GM21786 (cell line): ENCODE data around the gene ADM.

Source experiments
- ATAC-seq: cut with Tn5 transposase; IDR thresholded peaks from one replicate; pipeline ENCODE4 v1.9.1; 2021; ENCODE audit not compliant: unreplicated experiment

Gene ADM

DNA sequence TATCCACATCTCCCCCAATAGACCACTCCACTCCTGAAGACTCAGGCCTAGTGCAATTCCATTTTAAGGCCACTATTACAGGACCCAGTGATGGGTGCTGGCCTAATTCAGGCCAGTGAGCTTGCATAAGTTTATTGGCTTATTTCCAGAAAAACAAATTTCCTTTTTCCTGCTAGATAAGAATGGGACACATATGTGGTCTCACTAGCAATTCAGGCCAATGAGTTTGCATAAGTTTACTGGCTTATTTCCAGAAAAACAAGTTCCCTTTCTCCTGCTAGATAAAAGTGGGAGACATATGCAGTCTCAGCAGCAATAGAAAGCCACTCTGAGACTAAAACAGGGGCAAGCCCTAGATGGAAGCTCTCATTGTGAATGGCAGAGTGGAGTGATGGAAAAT lies 22.4 kb downstream of the ADM start:
- ATAC-seq: no peak

DNA sequence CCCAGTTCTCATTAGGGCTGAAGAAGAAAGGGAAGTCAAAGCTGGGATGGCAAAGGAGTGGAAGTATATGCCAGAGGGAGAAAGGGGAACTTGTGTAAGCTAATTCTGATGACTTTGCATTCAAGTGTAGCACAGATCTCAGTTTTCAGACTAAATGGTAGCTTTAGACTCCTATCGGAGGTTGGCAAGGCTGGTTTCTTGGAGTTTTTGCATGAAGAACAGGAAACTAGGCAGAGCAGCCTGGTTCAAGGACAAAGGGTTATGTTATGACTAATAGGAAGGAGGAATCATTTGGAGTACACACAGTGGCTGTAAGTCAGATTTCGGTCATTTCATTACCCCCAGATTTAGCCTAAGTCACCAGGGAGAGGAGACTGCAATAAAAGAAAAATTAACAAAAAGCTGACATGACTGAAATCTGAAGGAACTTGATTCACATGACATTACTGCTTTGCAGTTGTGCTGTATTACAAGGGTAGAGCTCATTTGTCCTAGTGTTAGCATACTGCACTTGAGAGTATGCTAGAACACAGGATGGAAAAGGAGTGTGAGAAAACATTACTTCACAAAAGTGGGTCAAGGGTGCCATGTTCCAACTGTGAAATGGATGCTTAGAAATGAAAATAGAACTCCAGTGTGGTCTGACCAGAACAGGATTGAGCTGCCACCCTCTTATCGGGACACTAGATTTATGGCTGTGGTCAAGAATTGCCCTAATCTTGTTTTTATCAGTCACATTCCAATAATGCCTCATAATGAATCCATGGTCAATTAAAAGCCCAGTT lies 23.6 kb downstream of the ADM start:
- no peak for ATAC-seq

DNA sequence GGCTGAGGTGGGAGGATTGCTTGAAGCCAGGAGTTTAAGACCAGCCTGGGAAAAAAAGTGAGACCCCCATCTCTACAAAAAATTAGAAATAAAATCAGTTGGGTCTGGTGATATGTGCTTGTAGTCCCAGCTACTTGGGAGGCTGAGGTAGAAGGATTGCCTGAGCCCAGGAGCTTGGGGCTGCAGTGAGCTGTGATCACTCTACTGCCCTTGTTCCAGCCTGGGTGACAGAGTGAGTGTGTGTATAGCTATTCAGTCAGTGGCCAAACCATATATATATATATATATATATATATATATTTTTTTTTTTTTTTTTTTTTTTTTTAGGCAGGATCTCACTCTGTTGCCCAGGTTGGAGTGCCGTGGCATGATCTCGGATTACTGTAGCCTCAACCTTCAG lies 24.5 kb downstream of the ADM start:
- no peak for ATAC-seq

DNA sequence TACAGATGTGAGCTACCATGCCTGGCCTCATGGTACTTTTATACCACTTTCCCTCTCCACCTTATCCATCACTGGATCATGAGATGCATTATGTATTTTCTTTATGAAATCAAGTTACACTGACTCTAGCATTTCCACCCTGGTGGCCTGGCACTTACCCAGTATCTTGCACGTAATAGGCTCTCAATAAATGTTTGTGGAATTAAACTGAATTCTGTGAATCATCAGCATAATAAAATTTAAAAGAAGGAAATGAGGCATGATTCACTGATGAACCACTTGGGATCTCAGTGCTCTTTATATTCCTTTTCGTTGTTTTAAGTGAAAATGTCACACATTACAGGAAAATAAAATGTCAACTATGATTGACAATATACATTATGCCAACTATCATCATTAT lies 25.1 kb downstream of the ADM start:
- ATAC-seq: no peak

DNA sequence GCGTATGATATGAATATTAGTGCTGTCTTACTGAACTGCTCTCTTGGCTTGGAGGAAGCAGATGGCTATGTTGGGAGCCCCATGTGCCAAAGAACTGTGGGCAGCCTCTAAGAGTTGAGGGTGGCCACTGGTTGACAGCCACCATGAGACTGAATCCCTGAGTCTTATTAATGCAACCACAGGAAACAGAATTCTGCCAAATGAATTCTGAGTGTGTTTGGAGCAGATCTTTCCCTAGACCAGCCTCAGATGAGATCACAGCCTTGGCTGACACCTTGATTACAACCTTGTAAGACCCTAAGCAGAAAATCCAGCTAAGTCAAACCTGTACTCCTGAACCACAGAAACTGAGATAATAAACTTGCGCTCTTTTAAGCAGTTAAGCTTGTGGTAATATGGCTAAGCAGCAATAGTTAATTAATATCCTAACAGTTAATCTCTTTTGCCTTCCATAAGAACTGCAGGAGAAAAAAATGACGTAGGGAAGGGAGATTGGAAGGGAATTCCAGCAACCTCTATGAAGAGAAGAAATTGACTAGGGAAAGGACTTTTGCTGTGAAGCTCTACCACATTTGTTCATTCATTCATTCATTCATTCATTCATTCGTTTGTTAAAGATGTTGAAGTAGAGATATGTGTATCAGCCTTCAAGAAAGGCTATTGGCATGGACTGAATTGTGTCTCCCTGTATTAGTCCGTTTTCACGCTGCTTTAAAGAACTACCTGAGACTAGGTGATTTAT lies 26.8 kb downstream of the ADM start:
- no peak for ATAC-seq

DNA sequence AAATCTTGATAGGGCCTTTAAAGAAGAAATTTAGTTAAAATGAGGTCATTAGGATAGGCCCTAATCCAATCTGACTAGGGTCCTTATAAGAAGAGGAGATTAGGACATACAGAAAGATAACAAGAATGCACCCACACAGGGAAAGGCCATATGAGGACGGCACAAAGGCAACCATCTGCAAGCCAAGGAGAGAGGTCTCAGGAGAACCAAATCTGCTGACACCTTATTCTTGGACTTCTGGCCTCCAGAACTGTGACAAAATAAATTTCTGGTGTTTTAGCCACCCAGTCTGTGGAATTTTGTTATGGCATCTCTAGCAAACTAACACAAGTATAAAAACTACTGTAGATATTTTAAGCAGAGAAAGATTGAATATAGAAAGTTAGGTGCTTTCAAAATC lies 28.6 kb downstream of the ADM start:
- no peak for ATAC-seq

DNA sequence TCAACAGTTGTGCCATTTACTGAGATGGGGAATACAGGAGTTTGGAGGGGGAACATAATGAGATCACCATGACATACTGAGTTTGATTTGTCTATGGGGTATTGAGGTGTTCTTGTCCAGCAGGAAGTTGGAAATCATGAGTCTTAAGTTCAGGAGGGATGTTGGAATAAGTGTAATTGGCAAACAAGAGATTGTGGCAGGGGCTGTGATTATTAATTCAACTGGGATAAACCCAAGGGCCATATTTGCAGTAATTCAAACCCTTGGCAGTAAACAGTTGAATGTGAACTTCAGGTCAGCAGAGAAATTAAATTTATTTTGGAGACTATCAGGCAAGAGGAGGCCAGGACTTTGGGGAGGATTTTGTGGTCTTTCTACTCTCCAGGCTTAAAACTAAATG lies 33.4 kb downstream of the ADM start:
- no peak for ATAC-seq

DNA sequence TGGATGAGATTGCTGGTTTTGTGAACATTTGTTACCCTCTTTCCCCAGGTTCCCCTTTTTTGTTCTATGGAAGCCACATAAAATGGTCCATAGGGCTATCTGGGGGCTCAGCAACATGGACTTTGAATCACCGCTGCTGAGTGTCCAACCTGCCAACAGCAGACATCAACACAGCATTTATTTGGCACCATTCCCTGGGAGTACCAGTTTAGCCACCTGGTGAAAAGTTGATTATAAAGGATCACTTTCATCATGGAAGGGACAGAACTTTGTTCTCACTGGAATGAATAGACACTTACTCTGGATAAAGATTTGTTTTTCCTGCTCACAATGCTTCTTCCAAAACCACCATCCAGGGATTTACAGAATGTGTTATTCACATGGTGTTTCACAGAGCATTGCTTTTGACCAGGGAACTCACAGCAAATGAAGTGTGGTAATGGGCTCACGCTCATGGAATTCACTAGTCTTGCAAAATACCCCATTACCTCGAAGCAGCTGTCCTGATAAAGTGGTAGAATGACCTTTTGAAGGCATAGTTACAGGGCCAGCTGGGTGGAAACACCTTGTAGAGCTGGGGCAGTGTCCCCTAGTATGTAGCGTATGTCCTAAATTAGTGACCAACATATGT lies 43.9 kb downstream of the ADM start:
- no peak for ATAC-seq

DNA sequence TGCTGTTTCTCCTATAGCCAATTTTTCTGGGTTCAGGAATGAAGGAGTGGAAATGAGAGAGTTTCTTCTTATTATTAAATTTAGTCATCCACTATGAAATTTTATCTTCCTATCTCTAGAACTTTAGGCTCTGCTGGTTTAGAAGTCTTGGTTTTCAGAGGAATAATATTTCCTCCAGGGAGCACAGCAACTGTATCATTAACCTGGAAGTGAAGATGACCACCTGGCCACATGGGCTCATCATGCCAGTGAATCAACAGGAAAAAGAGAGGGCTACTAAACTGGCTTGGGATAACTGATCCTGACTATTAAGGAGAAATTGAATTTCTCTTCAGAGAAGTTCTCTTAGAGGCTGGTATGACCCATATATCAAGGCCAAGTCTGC lies 44.4 kb downstream of the ADM start:
- no peak for ATAC-seq

DNA sequence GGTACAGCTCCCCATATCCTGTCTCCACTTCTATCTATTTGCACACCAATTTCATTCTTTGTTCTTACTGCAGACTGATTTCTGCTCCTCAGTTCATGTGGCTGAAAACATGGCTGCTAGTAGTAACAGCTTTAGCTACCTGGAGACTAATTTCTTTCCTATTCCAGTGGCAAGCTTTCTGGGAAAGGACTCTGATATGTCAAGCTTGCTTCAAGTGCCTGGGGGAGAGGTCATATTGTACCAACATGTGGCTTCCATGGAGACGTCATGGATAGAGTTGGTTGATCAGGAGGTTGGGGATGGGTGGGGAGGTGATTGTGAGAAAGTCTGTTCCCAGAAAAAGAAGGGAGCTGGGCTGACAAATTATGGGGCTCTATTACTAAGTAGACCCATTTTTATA lies 44.9 kb downstream of the ADM start:
- ATAC-seq: no peak

DNA sequence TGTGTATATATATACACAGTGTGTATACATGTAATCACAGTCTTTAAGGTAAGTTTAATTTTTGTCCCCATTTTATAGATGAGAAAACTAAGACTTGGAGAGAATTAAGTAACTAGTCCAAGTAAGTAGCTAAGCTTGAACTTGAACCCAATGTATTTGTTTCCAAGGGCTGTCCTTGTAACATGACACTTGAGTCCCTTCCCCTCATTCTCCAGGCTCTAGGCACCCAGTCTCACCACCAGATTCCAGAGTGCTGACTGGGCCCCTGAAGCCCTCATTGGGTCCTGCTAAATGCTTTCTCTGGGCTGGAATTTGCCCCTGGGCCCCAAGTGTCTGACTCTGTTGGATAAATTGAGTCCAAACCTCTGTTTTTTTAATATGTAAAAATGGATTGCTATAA lies 45.5 kb downstream of the ADM start:
- ATAC-seq: no peak

DNA sequence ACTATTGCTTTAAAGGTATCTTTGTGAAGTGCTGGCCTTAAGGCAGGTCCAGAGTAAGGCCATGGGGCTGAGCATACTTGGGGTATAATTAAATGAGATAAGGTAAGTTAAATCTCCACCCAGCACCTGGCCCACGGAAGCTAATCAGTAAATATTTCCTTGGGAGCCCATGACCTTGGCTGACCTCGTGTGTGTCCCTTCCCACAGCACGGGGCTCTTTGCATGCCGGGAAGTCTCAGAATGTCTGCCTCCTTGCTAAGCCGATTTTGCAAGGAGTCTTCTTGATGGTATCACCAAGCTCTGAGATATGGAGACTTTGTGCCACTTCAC lies 46.5 kb downstream of the ADM start:
- ATAC-seq: no peak

DNA sequence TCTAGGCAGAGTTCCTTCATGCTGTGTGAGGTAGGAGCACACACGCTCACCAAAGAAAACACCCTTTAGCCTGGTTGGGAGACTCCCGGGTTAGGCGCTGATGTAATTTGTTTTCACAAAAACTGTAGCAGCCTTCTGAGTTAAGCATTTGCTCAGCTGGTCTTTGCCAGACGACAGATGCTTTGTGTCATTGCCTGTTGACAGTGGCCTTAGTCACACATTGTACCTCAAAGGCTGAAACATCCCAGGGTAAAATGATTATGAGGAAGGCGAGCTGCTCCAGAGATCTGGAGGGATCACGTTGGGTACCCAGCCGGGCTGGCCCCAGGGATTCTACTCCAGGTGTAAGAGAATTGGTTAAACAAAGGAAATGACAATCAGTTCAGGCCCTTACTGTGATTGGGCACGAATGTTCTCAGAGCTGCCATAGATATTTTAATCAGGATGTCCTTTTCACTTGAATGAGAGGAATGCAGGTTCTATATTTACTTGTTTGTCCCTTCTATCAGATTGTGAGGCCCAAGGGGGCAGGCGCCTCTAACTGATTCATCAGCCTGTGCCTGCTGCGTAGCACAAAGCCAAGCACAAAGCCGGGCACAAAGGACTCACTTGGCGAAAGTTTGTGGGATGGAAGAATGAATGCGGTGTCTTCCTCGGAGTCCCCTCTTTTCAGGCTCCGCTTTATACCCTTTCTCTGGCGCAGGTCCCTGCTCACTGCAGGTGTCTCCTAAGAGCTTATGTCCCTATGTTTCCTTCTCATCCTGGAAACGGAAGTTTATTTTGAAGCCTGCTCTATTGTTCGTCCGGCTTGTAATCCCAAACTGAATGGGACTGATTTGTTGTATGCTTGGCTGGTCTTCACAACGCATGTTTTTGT lies 47.1 kb downstream of the ADM start:
- ATAC-seq: no peak

DNA sequence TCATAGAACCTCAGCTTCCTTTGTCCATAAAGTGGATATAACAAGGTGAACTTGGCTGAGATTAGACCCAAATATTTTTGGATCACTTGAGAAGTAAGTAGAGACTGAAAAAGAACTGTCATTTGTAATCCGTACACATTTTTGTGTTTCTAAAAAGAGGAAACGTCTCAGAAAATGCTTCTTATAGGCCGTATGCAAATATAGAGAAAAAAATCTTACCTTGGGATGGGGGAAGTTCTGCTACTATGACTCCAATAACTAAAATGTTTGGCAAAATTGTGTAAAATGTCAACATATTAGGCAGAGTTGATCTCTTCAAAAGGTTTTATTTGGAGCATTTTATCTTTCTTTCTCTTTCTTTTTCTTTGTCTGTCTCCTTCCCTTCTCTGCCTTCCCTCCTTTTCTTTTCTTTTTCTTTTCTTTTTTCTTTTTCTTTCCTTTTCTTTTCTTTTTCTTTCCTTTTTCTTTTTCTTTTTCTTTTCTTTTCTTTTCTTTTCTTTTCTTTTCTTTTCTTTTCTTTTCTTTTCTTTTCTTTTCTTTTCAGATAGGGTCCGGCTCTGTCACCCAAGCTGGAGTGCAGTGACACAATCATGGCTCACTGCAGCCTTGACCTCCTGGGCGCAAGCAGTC lies 48.2 kb downstream of the ADM start:
- no peak for ATAC-seq

DNA sequence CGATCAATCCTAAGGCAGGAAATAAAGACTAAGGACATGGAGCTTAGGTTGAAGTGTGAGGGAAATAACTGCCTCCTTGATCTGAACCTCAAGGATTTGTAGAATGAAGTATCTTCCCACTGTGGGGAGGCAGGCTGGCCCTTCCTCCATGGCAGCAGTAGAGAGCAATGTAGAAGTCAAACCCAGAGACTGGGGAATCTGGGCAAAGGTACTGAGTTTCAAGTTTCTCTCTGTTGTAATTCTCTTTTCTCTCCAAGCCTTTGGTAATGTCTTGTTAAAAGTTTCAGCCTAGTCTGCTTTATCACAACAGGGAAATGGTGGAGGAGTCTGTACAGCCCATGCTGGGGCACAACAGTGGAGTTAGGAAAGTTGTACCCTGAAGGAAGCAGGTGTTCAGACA lies 49.5 kb downstream of the ADM start:
- no peak for ATAC-seq

DNA sequence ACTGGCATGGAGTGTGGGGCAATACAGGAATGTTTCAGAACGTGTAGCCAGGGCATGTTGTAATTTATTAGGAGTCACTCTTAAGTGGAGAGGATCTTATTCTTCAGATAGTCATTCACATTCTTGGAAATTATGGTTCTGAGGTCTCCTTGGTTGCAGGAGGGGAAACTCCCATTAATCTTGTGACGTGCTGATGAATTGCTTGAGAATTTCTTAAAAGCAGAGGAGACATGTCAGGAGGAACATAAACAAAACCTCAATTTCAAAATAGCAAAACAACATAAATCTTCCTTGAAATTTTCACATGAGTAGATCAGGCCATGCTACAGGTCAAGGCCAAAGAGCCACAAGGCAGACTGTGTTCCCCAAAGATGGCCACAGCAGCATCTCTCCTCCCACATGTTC lies 50.4 kb downstream of the ADM start:
- ATAC-seq: no peak

DNA sequence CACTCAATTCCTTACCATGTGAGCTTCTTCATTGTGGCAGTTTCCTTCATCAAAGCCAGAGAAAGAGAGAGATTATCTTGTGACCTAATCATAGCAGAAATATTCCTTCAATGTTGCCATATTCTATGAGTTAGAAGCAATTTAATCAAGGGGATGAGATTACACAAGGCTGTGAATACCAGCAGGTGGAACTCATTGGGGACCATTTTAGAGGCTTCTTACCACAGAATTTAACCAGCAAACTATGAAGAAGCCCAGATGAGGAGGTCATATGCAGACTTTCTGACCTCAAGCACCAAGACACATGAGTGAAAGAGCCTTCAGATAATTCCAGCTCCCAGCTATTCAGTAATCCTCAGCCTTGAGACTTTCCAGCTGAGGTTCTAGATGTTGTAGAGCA lies 51.3 kb downstream of the ADM start:
- no peak for ATAC-seq
